ENCODE measurements around the gene OSBPL2. TPM values are rescaled to one million over a fixed set of nuclear protein-coding genes. Genes with fewer than 3 reads are reported as not detected.

OSBPL2 gene
- total RNA-seq, 4 donors from 2014 or later: 24.3 to 35.9 (median 26.3) TPM

- ATAC-seq (ENCODE audit: low FRiP score) (no peak), DNase-seq (ENCODE audit: low spot score) (no peak)
- no peak for TF ChIP-seq CTCF (IDR thresholded peaks at IDR 0.05)
Observed at GRCh38 chr20:62342910-62343309, 104.6 kb downstream of the OSBPL2 start.

- ATAC-seq (ENCODE audit: low FRiP score): no peak
- no peak for TF ChIP-seq CTCF (IDR thresholded peaks at IDR 0.05)
- DNase-seq (ENCODE audit: low spot score): no peak
Observed at GRCh38 chr20:62344092-62344491, 105.8 kb downstream of the OSBPL2 start.

- no peak for DNase-seq (ENCODE audit: low spot score)
- no peak for ATAC-seq (ENCODE audit: low FRiP score)
- TF ChIP-seq CTCF (IDR thresholded peaks at IDR 0.05): no peak
Observed at GRCh38 chr20:62344782-62345181, 106.5 kb downstream of the OSBPL2 start.

Other genes with a start within 250 kb of the OSBPL2 start
- 10 to 100 TPM in 2 of 4 donors, 1 to 10 TPM in 2; 7.1 to 15.9 (median 11.9) TPM for gene TAF4, start 172.6 kb upstream of the OSBPL2 start, total RNA-seq
- gene LSM14B, start 116.0 kb upstream of the OSBPL2 start, total RNA-seq: 10 to 100 TPM; 13.1 to 23.8 (median 16.0) TPM
- 100 to 1,000 TPM; 345 to 725 (median 409) TPM for gene PSMA7, start 95.1 kb upstream of the OSBPL2 start, total RNA-seq
- 10 to 100 TPM; 10.3 to 23.4 (median 12.3) TPM for gene SS18L1, start 94.8 kb upstream of the OSBPL2 start, total RNA-seq
- 10 to 100 TPM; 19.3 to 32.5 (median 26.3) TPM for gene MTG2, start 55.5 kb upstream of the OSBPL2 start, total RNA-seq
- gene HRH3, start 18.2 kb upstream of the OSBPL2 start, total RNA-seq: not detected
- gene ADRM1, start 64.5 kb downstream of the OSBPL2 start, total RNA-seq: 100 to 1,000 TPM in 3 of 4 donors, 10 to 100 TPM in 1; 97.7 to 164 (median 111) TPM
- 100 to 1,000 TPM in 1 of 4 donors, 10 to 100 TPM in 3; 45.5 to 115 (median 62.5) TPM for gene LAMA5, start 128.8 kb downstream of the OSBPL2 start, total RNA-seq
- 1,000 to 10,000 TPM; 1,582 to 2,182 (median 2,056) TPM for gene RPS21, start 148.6 kb downstream of the OSBPL2 start, total RNA-seq
- gene CABLES2, start 168.8 kb downstream of the OSBPL2 start, total RNA-seq: 1 to 10 TPM; 1.5 to 2.8 (median 2.5) TPM
- gene RBBP8NL, start 189.0 kb downstream of the OSBPL2 start, total RNA-seq: not detected
- gene GATA5, start 237.5 kb downstream of the OSBPL2 start, total RNA-seq: 1 to 10 TPM; 1.3 to 3.7 (median 1.7) TPM

All from omental fat pad (tissue), 4 donors.